Keratinocyte (primary cell): Measurements from ENCODE around the gene SLC15A4. TPM values are rescaled to one million over a fixed set of nuclear protein-coding genes. Genes with fewer than 3 reads are reported as not detected.

Experiments used
- DNase-seq: peaks from one replicate; pipeline ENCODE4 v3.0.0-alpha.2; 2011; ENCODE audit warnings: low read depth, missing footprints, low spot score
- FAIRE-seq: peaks from 2 replicates; lab custom pipeline; 2011; peaks lifted over from hg19 to GRCh38; lab: Jason Lieb, UNC
- H2AFZ ChIP-seq: 2 replicates; pipeline ENCODE4 v1.6.0; 2012; ENCODE audit warnings: low read length, control low read depth, inconsistent platforms; ENCODE audit not compliant: control insufficient read depth
- H3K27ac ChIP-seq: 2 replicates; pipeline ENCODE4 v1.5.1; 2011; ENCODE audit warnings: low read length; ENCODE audit not compliant: control insufficient read depth, insufficient read depth
- H3K27me3 ChIP-seq: 3 replicates; pipeline ENCODE4 v1.6.0; 2011; ENCODE audit warnings: low read length; ENCODE audit not compliant: control insufficient read depth, insufficient read depth; ENCODE audit errors: extremely low read depth
- H3K36me3 ChIP-seq, 2 experiments: 2 replicates in 1 of 2; 3 replicates in 1 of 2; pipeline ENCODE4 v1.5.1; 2011; ENCODE audit warnings: low read length in 2 of 2, mild to moderate bottlenecking in 1 of 2; ENCODE audit not compliant: control insufficient read depth in 2 of 2, insufficient read depth in 2 of 2; ENCODE audit errors: extremely low read depth in 1 of 2
- H3K4me1 ChIP-seq: 3 replicates; pipeline ENCODE4 v1.5.1; 2011; ENCODE audit warnings: low read length; ENCODE audit not compliant: control insufficient read depth, insufficient read depth; ENCODE audit errors: extremely low read depth
- H3K4me2 ChIP-seq: 3 replicates; pipeline ENCODE4 v1.6.0; 2011; ENCODE audit warnings: low read depth, low read length; ENCODE audit not compliant: control insufficient read depth, insufficient read depth; ENCODE audit errors: extremely low read depth
- H3K4me3 ChIP-seq, 3 experiments: fragments of 200-600 bp in 1 of 3; sonication (generic) in 1 of 3; 2 replicates in 2 of 3; 3 replicates in 1 of 3; pipeline ENCODE4 v1.5.1; 2011 to 2016; ENCODE audit warnings: low read length in 3 of 3, mild to moderate bottlenecking in 3 of 3, control low read depth in 2 of 3, inconsistent platforms in 1 of 3, low read depth in 1 of 3, mixed read lengths in 1 of 3, mixed run types in 1 of 3, moderate library complexity in 1 of 3; ENCODE audit not compliant: control insufficient read depth in 2 of 3, insufficient read depth in 2 of 3; ENCODE audit errors: extremely low read depth in 1 of 3
- H3K79me2 ChIP-seq: 2 replicates; pipeline ENCODE4 v1.6.0; 2012; ENCODE audit warnings: low read length; ENCODE audit not compliant: control insufficient read depth, insufficient read depth
- H3K9ac ChIP-seq: 3 replicates; pipeline ENCODE4 v1.6.0; 2011; ENCODE audit warnings: low read length; ENCODE audit not compliant: control insufficient read depth, insufficient read depth; ENCODE audit errors: extremely low read depth
- H3K9me1 ChIP-seq: 3 replicates; pipeline ENCODE4 v1.6.0; 2011; ENCODE audit warnings: low read length; ENCODE audit not compliant: control insufficient read depth, insufficient read depth; ENCODE audit errors: extremely low read depth
- H3K9me3 ChIP-seq: 2 replicates; pipeline ENCODE4 v1.5.1; 2012; ENCODE audit warnings: low read depth, low read length; ENCODE audit not compliant: control insufficient read depth
- H4K20me1 ChIP-seq: 3 replicates; pipeline ENCODE4 v1.6.0; 2011; ENCODE audit warnings: low read length; ENCODE audit not compliant: control insufficient read depth, insufficient read depth; ENCODE audit errors: extremely low read depth
- EZH2 ChIP-seq: IDR thresholded peaks from one replicate; pipeline ENCODE4 v1.6.1; 2012; ENCODE audit warnings: inconsistent platforms, mild to moderate bottlenecking, low read length, moderate library complexity
- dilution Hi-C: fragments of 300-500 bp; cut with MboI; formaldehyde crosslinking; loops from one replicate; pipeline ENCODE4 v1.7.0; 2020; ENCODE audit warnings: low sequenced_read_pairs; ENCODE audit not compliant: extremely low pct_ligation_motif_present
- polyA plus RNA-seq, 5 experiments: library from polyadenylated mRNA; depleted of rRNA in 3 of 5; stranded (reverse) in 3 of 5; stranded (forward) in 1 of 5; unstranded in 1 of 5; fragments of >200 nt; gene quantifications; 1 replicate in 1 of 5; 2 replicates in 3 of 5; 3 replicates in 1 of 5; pipeline versions ENCODE4 v1.2.1 to v1.2.3, GENCODE V29; 2011 to 2012; ENCODE audit warnings: missing spikeins in 2 of 5, low read depth in 1 of 5, low replicate concordance in 1 of 5
- TF ChIP-seq, protein P1 (sequence below), 3 experiments: IDR thresholded peaks in 1 of 3; conservative IDR thresholded peaks in 1 of 3; optimal IDR thresholded peaks in 1 of 3; 2 replicates in 2 of 3; 3 replicates in 1 of 3; pipeline versions ENCODE3 to v1.5.1; 2011; ENCODE audit warnings: low read length in 3 of 3, mild to moderate bottlenecking in 3 of 3, moderate library complexity in 2 of 3, control low read depth in 1 of 3, inconsistent platforms in 1 of 3; ENCODE audit not compliant: insufficient read depth in 2 of 3; ENCODE audit errors: extremely low read depth in 1 of 3

SLC15A4 gene
- polyA plus RNA-seq, 1 donor (not counting 4 experiments of a cell fraction or from before 2014, with no cell fraction given) = 39.3 TPM

DNA sequence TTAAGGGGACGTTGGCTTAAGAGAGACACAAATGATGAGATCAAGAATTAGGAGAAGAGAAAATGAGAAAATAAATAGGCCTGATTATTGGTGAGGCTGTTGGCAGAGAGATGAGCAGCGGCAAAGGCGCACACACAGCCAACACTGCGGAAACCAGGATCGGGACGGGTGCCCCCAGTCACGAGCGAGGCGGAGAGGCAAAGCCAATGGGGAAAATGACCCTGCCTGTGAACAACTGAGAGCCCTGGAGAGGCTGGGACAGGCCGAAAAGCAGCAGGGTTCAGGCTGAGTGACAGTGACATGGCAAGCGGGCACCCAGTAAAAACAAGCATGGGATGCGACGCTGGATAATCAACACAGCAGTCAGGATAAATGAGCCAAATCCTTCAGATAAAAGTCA lies 21.0 kb downstream of the SLC15A4 start:
- dilution Hi-C loops = no loop called here
- H3K79me2 ChIP-seq = peaks cover 49% of the 10 kb centered on the region
- no peaks in the 10 kb centered on the region for H3K9me1 ChIP-seq
- no peak overlapping the region for H3K27ac ChIP-seq
- no peaks in the 10 kb centered on the region for H3K9me3 ChIP-seq
- no peak for TF ChIP-seq EZH2
- TF ChIP-seq, protein P1, sequence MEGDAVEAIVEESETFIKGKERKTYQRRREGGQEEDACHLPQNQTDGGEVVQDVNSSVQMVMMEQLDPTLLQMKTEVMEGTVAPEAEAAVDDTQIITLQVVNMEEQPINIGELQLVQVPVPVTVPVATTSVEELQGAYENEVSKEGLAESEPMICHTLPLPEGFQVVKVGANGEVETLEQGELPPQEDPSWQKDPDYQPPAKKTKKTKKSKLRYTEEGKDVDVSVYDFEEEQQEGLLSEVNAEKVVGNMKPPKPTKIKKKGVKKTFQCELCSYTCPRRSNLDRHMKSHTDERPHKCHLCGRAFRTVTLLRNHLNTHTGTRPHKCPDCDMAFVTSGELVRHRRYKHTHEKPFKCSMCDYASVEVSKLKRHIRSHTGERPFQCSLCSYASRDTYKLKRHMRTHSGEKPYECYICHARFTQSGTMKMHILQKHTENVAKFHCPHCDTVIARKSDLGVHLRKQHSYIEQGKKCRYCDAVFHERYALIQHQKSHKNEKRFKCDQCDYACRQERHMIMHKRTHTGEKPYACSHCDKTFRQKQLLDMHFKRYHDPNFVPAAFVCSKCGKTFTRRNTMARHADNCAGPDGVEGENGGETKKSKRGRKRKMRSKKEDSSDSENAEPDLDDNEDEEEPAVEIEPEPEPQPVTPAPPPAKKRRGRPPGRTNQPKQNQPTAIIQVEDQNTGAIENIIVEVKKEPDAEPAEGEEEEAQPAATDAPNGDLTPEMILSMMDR (optimal IDR thresholded peaks at IDR 0.05 in 1 of 3, IDR thresholded peaks at IDR 0.05 in 1 of 3, conservative IDR thresholded peaks at IDR 0.05 in 1 of 3; ENCODE audit: extremely low read depth in 1 of 3, insufficient read depth in 2 of 3, low read length in 3 of 3) = no peak
- no peak for DNase-seq
- H2AFZ ChIP-seq = no peak overlapping the region
- FAIRE-seq = no peak
- no peaks in the 10 kb centered on the region for H3K27me3 ChIP-seq
- peaks cover 12% of the 10 kb centered on the region for H3K4me1 ChIP-seq
- no peak overlapping the region for H3K4me3 ChIP-seq
- H4K20me1 ChIP-seq = peaks cover 2% of the 10 kb centered on the region
- H3K9ac ChIP-seq = no peak overlapping the region
- H3K36me3 ChIP-seq = peaks cover 23 to 25% of the 10 kb centered on the region in 2 experiments
- no peak overlapping the region for H3K4me2 ChIP-seq

DNA sequence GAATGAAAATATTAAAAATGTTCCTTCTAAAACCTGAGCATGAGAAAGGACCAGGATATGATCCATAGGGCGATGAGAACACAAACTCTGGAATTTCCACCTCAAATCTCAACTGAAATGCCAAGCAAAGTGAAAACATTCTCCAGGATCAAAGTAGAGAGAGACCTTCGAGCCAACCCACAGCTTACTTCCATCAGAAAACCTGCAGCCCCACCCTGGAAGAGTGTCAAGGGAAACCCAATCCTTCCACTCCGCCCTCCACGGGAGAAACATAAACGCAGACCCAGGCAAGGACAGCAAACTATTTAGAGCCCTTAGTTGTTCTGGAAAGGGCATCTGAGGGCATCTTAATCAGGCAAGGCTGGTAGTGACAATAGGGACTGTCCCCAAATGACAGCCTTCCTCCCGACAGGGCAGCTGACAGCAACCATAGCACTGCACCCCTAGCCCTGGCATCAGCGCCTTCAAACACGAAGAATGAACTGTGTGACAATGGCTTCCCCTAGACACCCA lies 21.8 kb downstream of the SLC15A4 start:
- peaks cover 12% of the 10 kb centered on the region for H3K4me1 ChIP-seq
- FAIRE-seq = no peak
- TF ChIP-seq EZH2 = no peak
- H3K9me1 ChIP-seq = no peaks in the 10 kb centered on the region
- no peaks in the 10 kb centered on the region for H3K27me3 ChIP-seq
- dilution Hi-C loops = no loop called here
- H3K79me2 ChIP-seq = peaks cover 45% of the 10 kb centered on the region
- H2AFZ ChIP-seq = no peak overlapping the region
- H3K9ac ChIP-seq = no peak overlapping the region
- DNase-seq = no peak
- peak overlapping the region; percentile 18 for H3K4me2 ChIP-seq
- H3K4me3 ChIP-seq = no peak overlapping the region
- H3K9me3 ChIP-seq = no peaks in the 10 kb centered on the region
- peaks cover 2% of the 10 kb centered on the region for H4K20me1 ChIP-seq
- H3K27ac ChIP-seq = peak overlapping the region; percentile 17
- peaks cover 22 to 24% of the 10 kb centered on the region in 2 experiments for H3K36me3 ChIP-seq

DNA sequence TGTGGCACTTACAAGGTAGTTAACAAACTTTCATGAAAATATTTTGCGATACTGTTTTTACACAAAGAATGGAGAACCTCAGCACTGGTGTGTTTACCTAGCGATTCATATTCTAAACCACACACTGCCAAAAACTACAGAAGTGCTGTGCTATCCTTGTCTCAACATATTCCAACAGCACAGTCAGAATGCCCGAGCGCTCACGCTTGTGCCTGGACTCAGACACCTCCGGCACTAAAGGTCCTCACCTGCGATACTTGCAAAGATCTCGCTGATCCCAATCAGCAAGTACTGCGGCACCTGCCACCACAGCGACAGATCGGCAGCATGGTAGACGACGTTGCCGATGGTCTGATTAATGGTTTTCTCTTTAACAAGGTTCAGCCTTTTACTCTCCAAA lies 23.2 kb downstream of the SLC15A4 start:
- Histone ChIP-seq H3K9me3 (no peaks in the 10 kb centered on the region), H3K4me1 (peaks cover 12% of the 10 kb centered on the region), H3K27me3 (no peaks in the 10 kb centered on the region), H3K36me3 (peaks cover 28% of the 10 kb centered on the region in 2 experiments), H3K79me2 (peaks cover 41% of the 10 kb centered on the region), H2AFZ (no peak overlapping the region), H4K20me1 (peaks cover 2% of the 10 kb centered on the region), H3K9ac (no peak overlapping the region), H3K27ac (no peak overlapping the region), H3K9me1 (no peaks in the 10 kb centered on the region), H3K4me3 (no peak overlapping the region), H3K4me2 (no peak overlapping the region)
- no peak for DNase-seq
- TF ChIP-seq EZH2 = no peak
- dilution Hi-C loops = no loop called here
- peak; percentile 13 for FAIRE-seq
